PC-3 (cell line): Measurements from ENCODE around the gene MACROD1. TPM values are rescaled to one million over a fixed set of nuclear protein-coding genes. Genes with fewer than 3 reads are reported as not detected.

Experiments
- ATAC-seq: fragments of 200-7000 bp; cut with Tn5 transposase; 2 replicates; pipeline ENCODE4 v1.9.1; 2020; ENCODE audit warnings: mild to moderate bottlenecking, moderate library complexity
- BruUV-seq: library from RNA; stranded (reverse); fragments of 400-500 nt; replicated peaks from 2 replicates; lab custom pipeline; 2021; lab: Mats Ljungman, UMichigan
- CTCF ChIA-PET: fragments of 300-600 bp; sonication (Branson Sonifier 250); formaldehyde crosslinking; loops from one replicate; lab custom pipeline; 2022; ENCODE audit warnings: antibody characterized with exemption; lab: Charles Lee
- POLR2A ChIA-PET: fragments of 300-600 bp; sonication (Branson Sonifier 250); formaldehyde crosslinking; loops from one replicate; lab custom pipeline; 2022; ENCODE audit warnings: antibody characterized with exemption; ENCODE audit not compliant: unreplicated experiment; lab: Charles Lee
- DNase-seq: peaks from one replicate; pipeline ENCODE4 v3.0.0-alpha.2; 2015
- H2AFZ ChIP-seq: fragments of 300-600 bp; sonication (generic); 2 replicates; pipeline ENCODE4 v1.6.0; 2016; ENCODE audit warnings: antibody characterized with exemption, low read length
- H3F3A ChIP-seq: fragments of 300-600 bp; sonication (generic); one replicate; pipeline ENCODE4 v1.6.0; 2017; ENCODE audit warnings: antibody characterized with exemption, low read length, control low read depth, mild to moderate bottlenecking; ENCODE audit not compliant: unreplicated experiment
- H3K27ac ChIP-seq: fragments of 300-600 bp; sonication (generic); 2 replicates; pipeline ENCODE4 v1.5.1; 2016; ENCODE audit warnings: mild to moderate bottlenecking, low read length
- H3K27me3 ChIP-seq: fragments of 300-600 bp; sonication (generic); 2 replicates; pipeline ENCODE4 v1.6.1; 2016; ENCODE audit warnings: low read length, mixed read lengths
- H3K36me3 ChIP-seq: fragments of 300-600 bp; sonication (generic); 2 replicates; pipeline ENCODE4 v1.6.1; 2016; ENCODE audit warnings: low read depth, mixed run types, low read length, mixed read lengths
- H3K4me1 ChIP-seq: fragments of 300-600 bp; sonication (generic); 2 replicates; pipeline ENCODE4 v1.5.1; 2016; ENCODE audit warnings: low read length; ENCODE audit not compliant: insufficient read depth
- H3K4me2 ChIP-seq: fragments of 300-600 bp; sonication (generic); 2 replicates; pipeline ENCODE4 v1.6.0; 2016; ENCODE audit warnings: low read length
- H3K4me3 ChIP-seq: fragments of 300-600 bp; sonication (generic); 2 replicates; pipeline ENCODE4 v1.5.1; 2016; ENCODE audit warnings: mild to moderate bottlenecking, low read length, mixed read lengths
- H3K79me2 ChIP-seq: fragments of 300-600 bp; sonication (generic); 2 replicates; pipeline ENCODE4 v1.6.1; 2017; ENCODE audit warnings: low read length, mixed read lengths
- H3K9ac ChIP-seq: fragments of 300-600 bp; sonication (generic); 2 replicates; pipeline ENCODE4 v1.6.0; 2016; ENCODE audit warnings: mild to moderate bottlenecking, low read length
- H3K9me2 ChIP-seq: fragments of 300-600 bp; sonication (generic); replicated peaks from 2 replicates; pipeline ENCODE4 v1.6.1; 2016; ENCODE audit warnings: mixed run types, low read length, mixed read lengths
- H3K9me3 ChIP-seq: fragments of 300-600 bp; sonication (generic); 2 replicates; pipeline ENCODE4 v1.6.1; 2016; ENCODE audit warnings: low read length, mixed read lengths
- H4K20me1 ChIP-seq: fragments of 300-600 bp; sonication (generic); 2 replicates; pipeline ENCODE4 v1.6.1; 2016; ENCODE audit warnings: low read length, mixed read lengths
- CTCF ChIP-seq: fragments of 300-600 bp; sonication (generic); conservative IDR thresholded peaks from 2 replicates; pipeline ENCODE4 v1.5.1; 2017; ENCODE audit warnings: antibody characterized with exemption, low read depth, mild to moderate bottlenecking, low read length
- EZH2 ChIP-seq: fragments of 300-600 bp; sonication (generic); IDR thresholded peaks from one replicate; pipeline ENCODE4 v1.6.1; 2017; ENCODE audit warnings: antibody characterized with exemption, mild to moderate bottlenecking, low read length; ENCODE audit not compliant: unreplicated experiment
- EZH2phosphoT487 ChIP-seq: fragments of 300-600 bp; sonication (generic); IDR thresholded peaks from 2 replicates; pipeline ENCODE4 v1.6.1; 2018; ENCODE audit warnings: mild to moderate bottlenecking, antibody characterized with exemption, low read length, borderline replicate concordance
- intact Hi-C: fragments of 100-400 bp; cut with micrococcal nuclease; formaldehyde crosslinking; loops from 2 replicates; pipeline ENCODE4 v1.9.0; 2023
- total RNA-seq: library from RNA; depleted of rRNA; stranded (reverse); fragments of >200 nt; gene quantifications from 2 replicates; pipeline ENCODE4 v1.2.3, GENCODE V29; 2014

The MACROD1 gene
- total RNA-seq, 1 experiment from 2014 or later: 71.4 TPM

GRCh38 chr11:64092111-64092760 lies 73.7 kb downstream of the MACROD1 start:
- no peaks in the 10 kb centered on the region for H4K20me1 ChIP-seq
- no peak overlapping the region for H3K4me2 ChIP-seq
- ATAC-seq (no peak), DNase-seq (no peak)
- no peaks in the 10 kb centered on the region for H3K79me2 ChIP-seq
- BruUV-seq: no TSS peak
- CTCF ChIA-PET: no interaction called here
- no peak overlapping the region for H3K4me3 ChIP-seq
- intact Hi-C loops: loop anchor here (5.0 kb wide), 1 partner anchor 55 kb away; no protein-coding TSS in a partner anchor
- no peak overlapping the region for H3K27ac ChIP-seq
- POLR2A ChIA-PET: no interaction called here
- TF ChIP-seq EZH2 (no peak), CTCF (no peak), EZH2phosphoT487 (no peak)
- H3K9me2 ChIP-seq: no peaks in the 10 kb centered on the region
- H3K27me3 ChIP-seq: no peaks in the 10 kb centered on the region
- peaks cover 20% of the 10 kb centered on the region for H3K4me1 ChIP-seq
- no peaks in the 10 kb centered on the region for H3K36me3 ChIP-seq
- no peaks in the 10 kb centered on the region for H3K9me3 ChIP-seq
- no peaks in the 10 kb centered on the region for H3F3A ChIP-seq
- H3K9ac ChIP-seq: no peak overlapping the region
- H2AFZ ChIP-seq: no peak overlapping the region

- DNase-seq: no peak
- intact Hi-C loops: loop anchor here (5.0 kb wide), 1 partner anchor 56 kb away; no protein-coding TSS in a partner anchor
- Histone ChIP-seq H3K4me1 (peaks cover 20% of the 10 kb centered on the region), H3F3A (no peaks in the 10 kb centered on the region), H2AFZ (no peak overlapping the region), H3K9me3 (no peaks in the 10 kb centered on the region), H3K4me3 (no peak overlapping the region), H3K9ac (no peak overlapping the region), H3K9me2 (no peaks in the 10 kb centered on the region), H3K79me2 (no peaks in the 10 kb centered on the region), H3K36me3 (no peaks in the 10 kb centered on the region), H4K20me1 (no peaks in the 10 kb centered on the region), H3K4me2 (no peak overlapping the region), H3K27ac (no peak overlapping the region), H3K27me3 (no peaks in the 10 kb centered on the region)
- TF ChIP-seq EZH2 (no peak), EZH2phosphoT487 (no peak), CTCF (peak; percentile 39; the same call in 1 of the 2 replicates)
- no TSS peak for BruUV-seq
- ATAC-seq: no peak
- POLR2A ChIA-PET: no interaction called here
- CTCF ChIA-PET: no interaction called here
Measured at GRCh38 chr11:64090806-64091516, 75.0 kb downstream of the MACROD1 start.
